Tibial nerve (tissue), 3 donors: ENCODE results near the gene SIRT3.

Experiments
- CTCF ChIP-seq, 5 experiments: fragments of 200-600 bp in 3 of 5; fragments of 450-650 bp in 2 of 5; sonication (generic) in 3 of 5; IDR thresholded peaks; one replicate each; pipeline ENCODE4 v1.5.1; 2016 to 2019; ENCODE audit warnings: antibody characterized with exemption in 5 of 5, mild to moderate bottlenecking in 3 of 5, moderate library complexity in 2 of 5
- POLR2A ChIP-seq, 2 donors: fragments of 450-650 bp; IDR thresholded peaks; one replicate each; pipeline ENCODE4 v1.6.1; 2017; ENCODE audit warnings: antibody characterized with exemption in 2 of 2, mild to moderate bottlenecking in 2 of 2, moderate library complexity in 2 of 2

GRCh38 chr11:241634-242033, 5.5 kb upstream of the SIRT3 start:
- no peak for TF ChIP-seq CTCF (IDR thresholded peaks at IDR 0.05)
- TF ChIP-seq POLR2A (IDR thresholded peaks at IDR 0.05), result no peak
